GM19240 (cell line): ENCODE results near the gene TST.
A peak's percentile ranks its signal among the peaks of the same experiment; 100 is the strongest.

Source experiments
- DNase-seq: peaks from one replicate; pipeline ENCODE4 v3.0.0; 2011; ENCODE audit warnings: low spot score; ENCODE audit not compliant: insufficient read length

Gene TST

DNA sequence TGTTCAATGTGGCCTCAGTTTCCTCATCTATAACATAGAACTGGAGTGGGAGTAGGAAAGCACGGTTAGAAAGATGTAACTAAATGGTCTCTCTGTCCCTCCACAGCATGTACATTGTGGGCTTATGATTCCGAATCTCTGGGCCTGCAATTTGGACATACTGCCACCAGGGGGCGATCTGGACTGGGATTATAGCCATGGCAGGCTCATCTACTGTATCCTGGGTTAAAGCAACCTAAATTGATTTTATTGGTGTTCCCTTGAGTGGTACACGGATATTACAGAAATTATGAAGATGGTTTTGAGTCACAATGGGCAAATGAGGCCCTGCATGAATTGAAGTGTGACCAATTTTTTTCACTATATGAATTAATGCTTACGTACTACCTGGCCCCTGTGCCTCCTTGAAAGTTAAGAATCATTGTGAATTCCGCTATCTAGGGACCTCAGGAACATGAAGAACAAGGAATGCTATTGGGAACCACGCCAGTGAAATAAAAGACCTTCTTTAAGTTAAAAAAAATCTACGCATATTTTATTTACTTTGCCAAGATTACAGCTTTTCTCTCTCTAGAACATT lies 32.9 kb downstream of the TST start:
- no peak for DNase-seq

GRCh38 chr22:36985211-36985889 lies 33.9 kb downstream of the TST start:
- no peak for DNase-seq

GRCh38 chr22:36982136-36982535 lies 37.1 kb downstream of the TST start:
- DNase-seq: no peak

DNA sequence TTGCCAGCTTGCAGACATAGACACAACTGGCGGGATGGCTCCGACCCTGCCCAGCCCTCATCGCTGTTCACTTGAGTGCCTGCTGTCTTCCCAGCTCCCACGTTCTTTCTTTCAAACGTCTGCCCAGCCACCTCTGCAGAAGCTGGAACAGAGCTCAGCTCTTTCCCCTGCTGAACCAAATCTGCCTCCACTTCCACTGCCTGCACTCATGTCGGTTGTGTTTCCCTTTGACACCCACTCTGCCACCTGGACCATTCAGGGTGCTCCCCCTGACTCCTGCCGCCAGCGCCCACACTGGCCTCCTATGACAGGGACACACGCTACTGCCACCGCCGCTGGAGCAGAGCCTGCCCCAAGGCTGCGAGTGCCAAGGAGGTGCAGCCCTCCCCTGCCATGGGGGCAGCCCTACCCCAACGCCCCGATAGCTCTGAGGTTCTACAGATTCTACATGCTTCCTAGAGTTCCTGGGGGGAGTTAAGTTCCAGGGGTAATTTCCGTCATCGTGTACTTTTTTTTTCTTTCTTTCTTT lies 37.9 kb downstream of the TST start:
- DNase-seq: no peak

GRCh38 chr22:36979016-36979910 lies 40.0 kb downstream of the TST start:
- DNase-seq: no peak

GRCh38 chr22:36977947-36978660 lies 41.1 kb downstream of the TST start:
- peak; percentile 90 for DNase-seq

DNA sequence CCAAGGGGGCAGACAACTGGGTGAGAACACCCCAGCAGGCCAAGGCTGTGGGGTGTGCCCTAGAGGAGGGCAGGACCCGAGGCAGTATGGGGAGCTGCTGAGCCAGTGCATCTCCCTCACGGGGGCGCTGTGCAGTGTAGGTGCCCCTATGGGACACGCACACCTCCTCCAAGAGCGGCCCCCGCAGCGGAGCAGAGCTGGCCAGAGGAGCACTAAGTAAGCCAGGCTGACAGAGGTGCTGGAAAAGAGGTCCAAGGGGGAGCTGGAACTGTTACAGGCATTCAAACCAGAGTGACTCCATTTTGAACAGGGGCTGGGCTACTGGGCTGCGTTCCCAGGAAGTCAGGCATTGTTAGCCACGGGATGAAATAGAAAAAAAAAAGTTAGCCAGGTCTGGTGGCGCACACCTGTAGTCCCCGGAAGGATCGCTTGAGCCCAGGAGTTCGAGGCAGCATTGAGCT lies 41.8 kb downstream of the TST start:
- peak; percentile 59 for DNase-seq

GRCh38 chr22:36976606-36977005 lies 42.6 kb downstream of the TST start:
- no peak for DNase-seq

- DNase-seq: no peak
Measured at GRCh38 chr22:36971341-36972125, 47.7 kb downstream of the TST start.

DNA sequence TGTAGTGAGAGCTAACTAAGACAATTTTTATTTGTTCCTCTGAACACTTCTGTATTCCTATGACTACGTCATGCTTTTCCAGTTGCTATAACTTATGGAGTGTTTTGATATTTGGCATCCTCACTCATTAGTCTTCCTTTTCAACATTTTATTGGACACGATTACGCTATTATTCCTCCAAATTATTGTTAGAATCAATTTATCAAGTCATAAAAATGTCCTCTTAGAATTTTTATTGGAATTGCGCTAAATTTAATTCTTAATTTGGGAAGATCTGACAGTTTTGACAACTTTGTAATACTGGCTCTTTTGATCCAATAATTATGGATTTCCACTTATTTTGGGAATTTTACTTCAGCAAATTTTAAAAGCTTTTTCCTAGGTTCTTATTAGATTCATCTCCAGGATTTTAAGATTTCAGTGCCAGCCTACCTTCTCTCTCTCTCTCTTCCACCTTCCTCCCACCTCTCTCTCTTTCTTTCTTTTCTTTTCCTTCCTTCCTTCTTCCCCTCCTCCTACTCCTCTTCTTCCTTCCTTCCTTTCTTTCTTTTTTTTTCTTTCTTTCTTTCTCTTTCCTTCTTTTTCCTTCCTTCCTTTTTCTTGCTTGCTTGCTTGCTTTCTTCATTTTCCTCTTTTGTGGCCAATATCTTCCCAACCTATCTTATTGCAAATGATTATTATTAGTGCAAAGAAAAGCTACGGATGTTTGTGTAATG lies 50.8 kb downstream of the TST start:
- DNase-seq: no peak

DNA sequence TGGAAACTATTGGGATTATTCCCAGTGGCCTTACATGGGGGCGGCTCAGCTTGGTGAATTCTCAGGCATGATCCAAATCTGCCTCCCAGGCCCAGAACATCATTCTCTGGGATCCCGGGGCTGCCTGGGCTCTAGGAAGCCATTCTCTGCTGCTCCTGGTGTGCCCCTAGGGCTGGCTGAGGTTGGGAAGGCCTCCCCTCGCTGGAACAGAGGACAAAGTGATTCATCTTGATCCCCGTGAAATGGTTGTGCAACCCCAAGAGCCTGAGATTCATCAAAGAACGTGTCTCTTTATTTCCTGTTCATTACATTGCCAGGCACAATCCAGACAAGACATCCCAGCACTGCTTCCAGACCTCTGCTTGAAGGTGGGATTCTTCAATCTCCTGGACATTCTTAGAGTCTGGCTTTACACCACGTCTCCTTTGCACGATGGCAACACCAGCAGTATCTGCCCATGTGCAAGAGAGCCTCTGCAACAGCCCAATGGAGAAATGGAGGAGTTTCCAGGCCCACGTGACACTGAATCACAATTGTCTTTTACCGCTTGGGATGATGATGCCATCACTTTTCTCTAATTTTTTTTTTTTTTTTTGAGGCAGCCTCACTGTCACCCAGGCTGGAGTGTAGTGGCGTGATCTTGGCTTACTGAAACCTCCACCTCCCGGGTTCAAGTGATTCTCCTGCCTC lies 52.3 kb downstream of the TST start:
- DNase-seq: no peak

DNA sequence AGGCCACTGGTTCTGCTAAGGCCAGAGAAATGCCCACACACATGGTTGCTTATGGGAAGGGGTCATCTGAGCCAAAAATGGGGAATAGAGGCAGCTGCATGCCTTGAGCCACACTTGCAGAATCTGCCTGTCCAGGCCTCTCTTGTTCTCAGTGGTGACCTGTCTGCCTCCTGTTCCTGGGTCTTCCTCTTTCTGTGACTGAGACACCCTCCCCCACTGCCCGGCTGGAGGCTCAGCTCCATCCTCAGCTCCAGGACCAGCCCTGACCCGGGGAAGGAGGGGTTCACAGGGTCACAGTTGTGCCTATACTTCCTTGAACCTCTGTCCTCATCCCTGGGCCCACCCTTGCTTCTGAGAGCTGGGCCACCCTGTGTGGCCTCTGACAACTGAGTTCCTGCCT lies 53.6 kb downstream of the TST start:
- no peak for DNase-seq

- DNase-seq: no peak
Measured at GRCh38 chr22:36964106-36964505, 55.1 kb downstream of the TST start.

DNA sequence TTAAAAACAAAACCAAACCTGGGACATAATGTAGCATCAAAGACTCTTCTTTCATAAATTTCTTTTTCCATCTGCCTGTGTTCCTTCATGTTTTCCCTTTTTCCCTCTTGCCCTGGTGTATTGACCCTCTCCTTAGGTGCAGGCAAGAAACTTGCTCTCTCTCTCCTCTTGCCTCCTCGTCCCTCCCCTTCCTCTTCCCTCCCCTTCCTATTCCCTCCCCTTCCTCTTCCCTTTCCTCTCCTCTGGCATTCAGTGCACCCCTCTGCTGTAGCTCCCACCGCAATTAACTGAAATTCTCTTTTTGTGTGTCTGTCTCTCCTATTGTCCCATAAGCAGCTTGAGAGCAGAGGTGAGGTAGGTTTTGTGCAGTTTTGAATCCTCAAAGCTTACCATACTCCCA lies 55.9 kb downstream of the TST start:
- DNase-seq: no peak

DNA sequence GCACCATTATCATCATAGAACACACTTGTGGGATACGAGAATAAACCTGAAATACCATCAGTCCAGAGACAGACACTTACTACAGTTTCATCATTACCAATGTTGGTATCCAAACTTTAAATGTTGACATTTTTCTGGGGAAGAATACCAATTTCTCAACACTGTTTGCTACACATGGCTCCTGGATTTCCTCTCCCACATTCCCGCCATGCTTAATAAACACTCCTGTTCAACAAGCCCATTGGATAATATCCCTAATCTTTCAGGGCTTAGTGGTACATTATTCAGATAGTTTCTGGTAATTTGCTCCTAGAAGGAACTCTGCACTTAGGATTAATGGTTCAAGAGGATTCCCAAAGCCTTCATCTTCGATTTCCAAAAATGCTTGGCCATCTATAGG lies 57.6 kb downstream of the TST start:
- no peak for DNase-seq
